Measurements from ENCODE around the gene ARHGAP15. TPM values are rescaled to one million over a fixed set of nuclear protein-coding genes. Genes with fewer than 3 reads are reported as not detected.

The ARHGAP15 gene
- total and polyA plus RNA-seq, 2 experiments from 2014 or later: 0.26 TPM; not detected in 1

DNA sequence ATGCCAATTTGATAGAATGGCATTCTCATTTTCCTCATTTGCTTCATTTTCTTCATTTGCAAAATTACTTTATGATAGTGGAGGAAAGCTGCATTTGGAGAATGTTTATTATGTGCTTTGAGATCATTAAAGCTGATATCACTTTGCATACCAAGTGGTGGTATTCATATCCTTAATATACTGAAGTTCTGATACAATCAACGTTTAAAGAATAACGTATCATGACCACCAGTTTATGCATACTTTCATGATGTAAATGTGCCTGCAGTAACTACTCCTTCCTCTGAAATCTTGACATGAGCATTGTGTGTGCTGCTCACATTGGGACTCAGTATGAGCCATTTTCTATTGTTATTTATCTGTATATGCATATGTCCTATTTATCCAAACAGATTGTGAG is 302.1 kb downstream of the ARHGAP15 start (continued):
- TF ChIP-seq CTCF (conservative IDR thresholded peaks at IDR 0.05; ENCODE audit: low read depth in 2 of 2): no peak
- TF ChIP-seq EZH2 (IDR thresholded peaks at IDR 0.05; ENCODE audit: low read depth, unreplicated experiment): no peak
- no peak for TF ChIP-seq ZNF331 (CRISPR knock-in tag; IDR thresholded peaks at IDR 0.05; ENCODE audit: low read depth)
- TF ChIP-seq, protein P1, sequence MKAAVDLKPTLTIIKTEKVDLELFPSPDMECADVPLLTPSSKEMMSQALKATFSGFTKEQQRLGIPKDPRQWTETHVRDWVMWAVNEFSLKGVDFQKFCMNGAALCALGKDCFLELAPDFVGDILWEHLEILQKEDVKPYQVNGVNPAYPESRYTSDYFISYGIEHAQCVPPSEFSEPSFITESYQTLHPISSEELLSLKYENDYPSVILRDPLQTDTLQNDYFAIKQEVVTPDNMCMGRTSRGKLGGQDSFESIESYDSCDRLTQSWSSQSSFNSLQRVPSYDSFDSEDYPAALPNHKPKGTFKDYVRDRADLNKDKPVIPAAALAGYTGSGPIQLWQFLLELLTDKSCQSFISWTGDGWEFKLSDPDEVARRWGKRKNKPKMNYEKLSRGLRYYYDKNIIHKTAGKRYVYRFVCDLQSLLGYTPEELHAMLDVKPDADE (IDR thresholded peaks at IDR 0.05): no peak
- TF ChIP-seq EZH2phosphoT487 (IDR thresholded peaks at IDR 0.05; ENCODE audit: unreplicated experiment): no peak

- H3K9me3 Mint-ChIP-seq: no peaks in the 10 kb centered on the region
- no peaks in the 10 kb centered on the region for H3K79me2 ChIP-seq (replicated peaks; ENCODE audit: insufficient read depth)
- H3K4me1 ChIP-seq (ENCODE audit: insufficient read depth): no peaks in the 10 kb centered on the region
- TF ChIP-seq NANOG (IDR thresholded peaks at IDR 0.05; ENCODE audit: borderline replicate concordance): no peak
- no peak for TF ChIP-seq EZH2phosphoT487 (IDR thresholded peaks at IDR 0.05; ENCODE audit: unreplicated experiment)
- TF ChIP-seq, protein P2, sequence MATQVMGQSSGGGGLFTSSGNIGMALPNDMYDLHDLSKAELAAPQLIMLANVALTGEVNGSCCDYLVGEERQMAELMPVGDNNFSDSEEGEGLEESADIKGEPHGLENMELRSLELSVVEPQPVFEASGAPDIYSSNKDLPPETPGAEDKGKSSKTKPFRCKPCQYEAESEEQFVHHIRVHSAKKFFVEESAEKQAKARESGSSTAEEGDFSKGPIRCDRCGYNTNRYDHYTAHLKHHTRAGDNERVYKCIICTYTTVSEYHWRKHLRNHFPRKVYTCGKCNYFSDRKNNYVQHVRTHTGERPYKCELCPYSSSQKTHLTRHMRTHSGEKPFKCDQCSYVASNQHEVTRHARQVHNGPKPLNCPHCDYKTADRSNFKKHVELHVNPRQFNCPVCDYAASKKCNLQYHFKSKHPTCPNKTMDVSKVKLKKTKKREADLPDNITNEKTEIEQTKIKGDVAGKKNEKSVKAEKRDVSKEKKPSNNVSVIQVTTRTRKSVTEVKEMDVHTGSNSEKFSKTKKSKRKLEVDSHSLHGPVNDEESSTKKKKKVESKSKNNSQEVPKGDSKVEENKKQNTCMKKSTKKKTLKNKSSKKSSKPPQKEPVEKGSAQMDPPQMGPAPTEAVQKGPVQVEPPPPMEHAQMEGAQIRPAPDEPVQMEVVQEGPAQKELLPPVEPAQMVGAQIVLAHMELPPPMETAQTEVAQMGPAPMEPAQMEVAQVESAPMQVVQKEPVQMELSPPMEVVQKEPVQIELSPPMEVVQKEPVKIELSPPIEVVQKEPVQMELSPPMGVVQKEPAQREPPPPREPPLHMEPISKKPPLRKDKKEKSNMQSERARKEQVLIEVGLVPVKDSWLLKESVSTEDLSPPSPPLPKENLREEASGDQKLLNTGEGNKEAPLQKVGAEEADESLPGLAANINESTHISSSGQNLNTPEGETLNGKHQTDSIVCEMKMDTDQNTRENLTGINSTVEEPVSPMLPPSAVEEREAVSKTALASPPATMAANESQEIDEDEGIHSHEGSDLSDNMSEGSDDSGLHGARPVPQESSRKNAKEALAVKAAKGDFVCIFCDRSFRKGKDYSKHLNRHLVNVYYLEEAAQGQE (IDR thresholded peaks at IDR 0.05; ENCODE audit: unreplicated experiment): no peak
- TF ChIP-seq, protein P3, sequence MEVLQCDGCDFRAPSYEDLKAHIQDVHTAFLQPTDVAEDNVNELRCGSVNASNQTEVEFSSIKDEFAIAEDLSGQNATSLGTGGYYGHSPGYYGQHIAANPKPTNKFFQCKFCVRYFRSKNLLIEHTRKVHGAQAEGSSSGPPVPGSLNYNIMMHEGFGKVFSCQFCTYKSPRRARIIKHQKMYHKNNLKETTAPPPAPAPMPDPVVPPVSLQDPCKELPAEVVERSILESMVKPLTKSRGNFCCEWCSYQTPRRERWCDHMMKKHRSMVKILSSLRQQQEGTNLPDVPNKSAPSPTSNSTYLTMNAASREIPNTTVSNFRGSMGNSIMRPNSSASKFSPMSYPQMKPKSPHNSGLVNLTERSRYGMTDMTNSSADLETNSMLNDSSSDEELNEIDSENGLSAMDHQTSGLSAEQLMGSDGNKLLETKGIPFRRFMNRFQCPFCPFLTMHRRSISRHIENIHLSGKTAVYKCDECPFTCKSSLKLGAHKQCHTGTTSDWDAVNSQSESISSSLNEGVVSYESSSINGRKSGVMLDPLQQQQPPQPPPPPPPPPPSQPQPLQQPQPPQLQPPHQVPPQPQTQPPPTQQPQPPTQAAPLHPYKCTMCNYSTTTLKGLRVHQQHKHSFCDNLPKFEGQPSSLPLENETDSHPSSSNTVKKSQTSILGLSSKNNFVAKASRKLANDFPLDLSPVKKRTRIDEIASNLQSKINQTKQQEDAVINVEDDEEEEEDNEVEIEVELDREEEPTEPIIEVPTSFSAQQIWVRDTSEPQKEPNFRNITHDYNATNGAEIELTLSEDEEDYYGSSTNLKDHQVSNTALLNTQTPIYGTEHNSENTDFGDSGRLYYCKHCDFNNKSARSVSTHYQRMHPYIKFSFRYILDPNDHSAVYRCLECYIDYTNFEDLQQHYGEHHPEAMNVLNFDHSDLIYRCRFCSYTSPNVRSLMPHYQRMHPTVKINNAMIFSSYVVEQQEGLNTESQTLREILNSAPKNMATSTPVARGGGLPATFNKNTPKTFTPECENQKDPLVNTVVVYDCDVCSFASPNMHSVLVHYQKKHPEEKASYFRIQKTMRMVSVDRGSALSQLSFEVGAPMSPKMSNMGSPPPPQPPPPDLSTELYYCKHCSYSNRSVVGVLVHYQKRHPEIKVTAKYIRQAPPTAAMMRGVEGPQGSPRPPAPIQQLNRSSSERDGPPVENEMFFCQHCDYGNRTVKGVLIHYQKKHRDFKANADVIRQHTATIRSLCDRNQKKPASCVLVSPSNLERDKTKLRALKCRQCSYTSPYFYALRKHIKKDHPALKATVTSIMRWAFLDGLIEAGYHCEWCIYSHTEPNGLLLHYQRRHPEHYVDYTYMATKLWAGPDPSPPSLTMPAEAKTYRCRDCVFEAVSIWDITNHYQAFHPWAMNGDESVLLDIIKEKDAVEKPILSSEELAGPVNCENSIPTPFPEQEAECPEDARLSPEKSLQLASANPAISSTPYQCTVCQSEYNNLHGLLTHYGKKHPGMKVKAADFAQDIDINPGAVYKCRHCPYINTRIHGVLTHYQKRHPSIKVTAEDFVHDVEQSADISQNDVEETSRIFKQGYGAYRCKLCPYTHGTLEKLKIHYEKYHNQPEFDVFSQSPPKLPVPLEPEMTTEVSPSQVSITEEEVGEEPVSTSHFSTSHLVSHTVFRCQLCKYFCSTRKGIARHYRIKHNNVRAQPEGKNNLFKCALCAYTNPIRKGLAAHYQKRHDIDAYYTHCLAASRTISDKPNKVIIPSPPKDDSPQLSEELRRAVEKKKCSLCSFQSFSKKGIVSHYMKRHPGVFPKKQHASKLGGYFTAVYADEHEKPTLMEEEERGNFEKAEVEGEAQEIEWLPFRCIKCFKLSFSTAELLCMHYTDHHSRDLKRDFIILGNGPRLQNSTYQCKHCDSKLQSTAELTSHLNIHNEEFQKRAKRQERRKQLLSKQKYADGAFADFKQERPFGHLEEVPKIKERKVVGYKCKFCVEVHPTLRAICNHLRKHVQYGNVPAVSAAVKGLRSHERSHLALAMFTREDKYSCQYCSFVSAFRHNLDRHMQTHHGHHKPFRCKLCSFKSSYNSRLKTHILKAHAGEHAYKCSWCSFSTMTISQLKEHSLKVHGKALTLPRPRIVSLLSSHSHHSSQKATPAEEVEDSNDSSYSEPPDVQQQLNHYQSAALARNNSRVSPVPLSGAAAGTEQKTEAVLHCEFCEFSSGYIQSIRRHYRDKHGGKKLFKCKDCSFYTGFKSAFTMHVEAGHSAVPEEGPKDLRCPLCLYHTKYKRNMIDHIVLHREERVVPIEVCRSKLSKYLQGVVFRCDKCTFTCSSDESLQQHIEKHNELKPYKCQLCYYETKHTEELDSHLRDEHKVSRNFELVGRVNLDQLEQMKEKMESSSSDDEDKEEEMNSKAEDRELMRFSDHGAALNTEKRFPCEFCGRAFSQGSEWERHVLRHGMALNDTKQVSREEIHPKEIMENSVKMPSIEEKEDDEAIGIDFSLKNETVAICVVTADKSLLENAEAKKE (CRISPR knock-in tag; IDR thresholded peaks at IDR 0.05): no peak
- no peak for TF ChIP-seq ZNF114 (CRISPR knock-in tag; IDR thresholded peaks at IDR 0.05)
- peak in 1 of 2 experiments; percentile 26; a peak in 2 of 4 replicates for TF ChIP-seq CTCF (conservative IDR thresholded peaks at IDR 0.05; ENCODE audit: low read depth in 2 of 2)
- no peaks in the 10 kb centered on the region for H3K36me3 Mint-ChIP-seq (ENCODE audit: low read depth)
- no peak overlapping the region for H3K27ac Mint-ChIP-seq
- no peaks in the 10 kb centered on the region for H3K27me3 ChIP-seq (ENCODE audit: insufficient read depth)
- no peaks in the 10 kb centered on the region for H3K36me3 ChIP-seq (ENCODE audit: insufficient read depth)
- no peak overlapping the region for H3K4me3 ChIP-seq
- H3K27me3 Mint-ChIP-seq (ENCODE audit: insufficient read depth, low read depth, poor library complexity): no peaks in the 10 kb centered on the region
- H3F3A ChIP-seq (replicated peaks; ENCODE audit: low read depth): no peaks in the 10 kb centered on the region
- H3K27ac ChIP-seq (ENCODE audit: low read depth): no peak overlapping the region
- H4K20me1 ChIP-seq (replicated peaks; ENCODE audit: insufficient read depth): no peaks in the 10 kb centered on the region
- DNase-seq (ENCODE audit: low spot score) (peak; percentile 24), ATAC-seq (peak; percentile 42; the same call in 1 of the 3 replicates)
- H3K4me2 ChIP-seq: no peak overlapping the region
- H3K4me3 Mint-ChIP-seq: no peak overlapping the region
- H3K4me1 Mint-ChIP-seq: no peaks in the 10 kb centered on the region
- H2AFZ ChIP-seq: no peak overlapping the region
- H3K9me2 ChIP-seq (ENCODE audit: insufficient read depth): no peaks in the 10 kb centered on the region
Observed at GRCh38 chr2:143433251-143433650, 304.0 kb downstream of the ARHGAP15 start.

Data from GM23338 (cell line).